T-helper 2 cell (primary cell): ENCODE data around the gene SPAG17.

Source experiments
- DNase-seq, 5 experiments: peaks; one replicate each; pipeline versions ENCODE4 v3.0.0 to v3.0.0-alpha.2; 2012 to 2022

The SPAG17 gene

DNA sequence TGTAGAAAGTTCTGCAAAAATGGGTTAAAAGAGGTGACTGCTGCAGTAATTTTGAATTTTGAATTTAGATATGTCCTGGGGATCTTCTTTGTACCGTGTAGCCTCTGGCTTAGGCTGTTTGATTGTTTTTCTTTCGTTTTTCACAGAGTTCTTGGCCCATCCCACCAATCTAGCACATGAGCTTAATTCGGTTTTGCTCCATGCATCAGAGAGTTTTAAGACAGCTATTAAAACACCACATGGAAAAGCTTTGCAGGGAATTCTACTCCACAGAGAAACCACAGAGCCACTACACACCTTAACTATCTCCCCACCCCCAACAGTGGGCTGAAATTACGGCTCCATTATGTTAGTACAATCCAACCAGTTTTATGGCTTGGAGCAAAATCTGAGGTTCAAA is 25.5 kb downstream of the SPAG17 start:
- DNase-seq = no peak

DNA sequence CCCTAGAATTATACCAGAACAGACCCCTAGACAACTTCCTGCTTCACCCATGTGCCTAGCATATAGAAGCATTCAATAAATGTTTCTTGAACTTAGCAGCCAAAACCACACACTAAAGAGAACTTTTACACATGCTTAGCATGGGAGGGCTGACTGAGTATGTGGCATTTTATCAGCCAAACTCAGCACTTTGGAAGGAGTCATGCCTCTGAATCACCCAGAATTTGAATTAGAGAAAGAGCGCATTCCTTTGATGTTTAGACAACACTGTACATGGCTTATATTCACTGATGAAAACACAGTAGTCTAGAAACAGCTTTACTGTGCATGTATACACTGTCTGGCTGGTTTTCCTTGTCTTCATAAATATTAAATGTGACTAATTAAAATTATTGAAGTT is 26.1 kb downstream of the SPAG17 start:
- no peak for DNase-seq

DNA sequence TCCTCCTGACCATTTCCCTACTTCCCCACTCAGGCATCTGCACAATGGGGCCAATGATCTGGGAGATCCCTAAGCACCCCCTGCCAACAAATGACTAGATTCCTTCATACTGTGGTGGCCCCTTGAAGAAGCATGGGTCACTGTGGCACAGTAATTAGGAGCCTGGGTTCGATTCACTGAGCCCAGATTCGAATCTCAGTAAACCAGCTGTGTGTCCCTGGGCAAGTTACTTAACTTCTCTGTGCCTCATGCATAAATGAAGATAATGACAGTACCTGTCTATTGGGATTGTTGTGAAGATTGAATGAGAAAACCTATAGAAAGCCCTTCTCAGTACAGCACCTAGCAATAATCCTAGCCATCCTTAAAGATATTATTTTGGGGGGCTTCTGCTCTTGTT is 27.5 kb downstream of the SPAG17 start:
- DNase-seq = no peak

DNA sequence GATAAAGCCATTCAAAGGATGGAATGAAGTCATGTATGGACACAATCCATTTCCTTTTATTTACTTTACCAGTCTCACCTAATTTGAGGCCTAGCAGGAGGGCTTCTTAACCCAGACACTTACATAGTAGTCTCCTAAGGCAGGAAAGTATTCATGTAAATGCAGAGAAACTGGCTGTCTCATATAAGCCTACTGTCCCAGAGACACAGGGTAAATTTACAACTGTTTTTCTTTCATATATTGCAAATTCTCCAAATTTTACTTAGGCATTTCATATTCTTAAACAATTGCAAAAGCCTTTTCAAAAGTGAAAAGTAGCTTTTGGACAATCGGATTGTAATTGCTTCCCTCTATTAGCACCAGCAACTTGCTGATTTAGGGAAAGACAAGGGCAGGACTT is 29.9 kb downstream of the SPAG17 start:
- no peak for DNase-seq

DNA sequence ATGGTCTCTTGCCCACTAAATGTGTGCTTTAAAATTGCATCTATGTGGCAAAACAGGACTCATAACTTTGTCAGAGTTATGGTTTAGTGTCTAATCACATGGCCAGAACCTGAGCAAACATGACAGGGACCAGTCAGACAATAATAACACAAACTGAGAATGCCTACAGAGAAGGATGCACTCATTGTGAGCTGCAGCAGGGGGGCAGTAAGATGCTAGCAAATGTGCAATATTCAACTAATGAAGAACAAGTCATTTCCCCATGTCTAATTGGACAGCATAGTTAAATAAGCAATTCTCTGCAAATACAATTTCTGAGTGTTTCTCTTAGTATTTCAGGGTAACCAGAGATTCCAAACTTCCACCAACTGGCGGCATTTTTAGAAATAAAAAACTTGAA is 30.8 kb downstream of the SPAG17 start:
- no peak for DNase-seq

DNA sequence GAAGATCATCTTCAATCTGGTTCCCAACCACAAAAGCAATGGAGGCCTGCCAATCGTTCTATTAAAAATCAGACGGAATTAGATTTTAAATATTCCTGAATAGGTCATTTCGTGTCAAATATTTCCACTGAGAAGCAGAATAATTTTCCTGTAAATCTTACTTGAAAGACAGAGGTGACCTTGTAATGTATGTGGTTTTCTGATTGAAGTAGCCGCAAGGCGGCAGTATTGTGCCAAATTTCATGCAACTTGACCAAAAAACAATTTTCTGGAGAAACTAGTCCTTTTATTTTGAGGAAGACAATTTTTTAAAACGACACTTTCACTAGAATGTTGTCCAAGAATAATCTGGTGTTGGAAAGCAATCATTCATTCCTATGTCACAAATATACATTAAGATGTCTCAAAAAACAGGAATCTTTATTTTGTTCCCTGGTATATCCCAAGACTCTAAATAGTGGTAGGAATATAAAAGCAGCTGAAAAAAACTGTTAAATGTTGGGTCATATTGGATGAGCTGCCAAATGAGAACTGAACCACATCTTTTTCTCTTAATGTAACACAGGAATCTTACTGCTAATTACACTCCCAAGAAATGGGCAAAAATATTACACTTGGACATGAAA is 33.6 kb downstream of the SPAG17 start:
- DNase-seq = peak in 1 of 5 experiments; percentile 31

DNA sequence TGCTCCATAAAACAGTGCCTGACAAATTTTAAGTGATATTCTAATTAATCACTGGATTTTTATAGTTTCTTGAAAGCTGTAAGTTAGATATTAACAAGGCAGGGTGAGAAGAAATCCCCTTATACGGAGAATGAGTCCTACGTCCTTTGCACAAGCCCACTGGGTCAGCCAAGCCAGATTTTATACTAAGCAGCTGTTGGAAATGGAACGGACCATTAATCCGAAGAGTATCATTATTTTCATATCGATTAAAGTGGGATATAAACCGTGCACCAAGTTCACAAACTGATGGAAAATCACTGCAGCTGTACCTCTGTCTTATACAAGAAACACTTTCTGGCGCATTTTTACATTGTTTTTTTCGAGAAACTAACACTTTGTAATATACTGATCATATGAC is 35.2 kb downstream of the SPAG17 start:
- no peak for DNase-seq

DNA sequence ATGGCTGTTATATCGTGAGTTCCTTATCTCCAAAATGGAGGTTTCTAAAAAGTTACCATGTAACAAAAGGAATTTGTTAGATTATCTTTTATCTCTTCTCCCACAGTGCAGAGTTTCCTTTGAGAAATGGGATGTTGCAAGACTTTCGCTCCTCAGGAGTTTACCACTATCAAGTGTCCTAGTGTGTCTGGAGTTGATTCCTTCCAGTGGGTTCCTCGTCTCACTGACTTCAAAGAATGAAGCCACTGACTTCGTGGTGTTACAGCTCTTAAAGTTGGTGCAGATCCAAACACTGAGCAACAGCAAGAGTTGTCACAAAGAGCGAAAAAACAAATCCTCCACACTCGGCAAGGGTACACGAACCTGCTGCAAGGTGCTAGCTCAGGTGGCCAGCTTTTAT is 37.0 kb downstream of the SPAG17 start:
- no peak for DNase-seq

DNA sequence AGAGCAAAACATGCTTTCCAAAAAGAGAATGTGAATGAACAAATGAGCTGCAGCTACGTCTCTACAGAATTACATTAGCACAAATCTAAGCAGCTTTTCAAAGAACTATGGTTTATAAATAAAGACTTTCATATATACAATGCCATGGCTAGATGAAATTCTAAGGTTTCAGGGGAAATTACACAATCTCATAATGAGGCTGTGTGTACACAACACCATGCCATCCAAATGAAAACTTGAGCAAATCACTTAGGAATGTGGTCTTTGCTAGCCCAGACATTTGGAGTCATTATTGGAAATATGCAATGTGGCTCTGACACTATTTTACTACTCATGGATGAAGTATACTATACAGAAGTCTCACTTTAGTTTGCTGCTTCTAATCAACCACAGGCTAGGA is 37.5 kb downstream of the SPAG17 start:
- no peak for DNase-seq

DNA sequence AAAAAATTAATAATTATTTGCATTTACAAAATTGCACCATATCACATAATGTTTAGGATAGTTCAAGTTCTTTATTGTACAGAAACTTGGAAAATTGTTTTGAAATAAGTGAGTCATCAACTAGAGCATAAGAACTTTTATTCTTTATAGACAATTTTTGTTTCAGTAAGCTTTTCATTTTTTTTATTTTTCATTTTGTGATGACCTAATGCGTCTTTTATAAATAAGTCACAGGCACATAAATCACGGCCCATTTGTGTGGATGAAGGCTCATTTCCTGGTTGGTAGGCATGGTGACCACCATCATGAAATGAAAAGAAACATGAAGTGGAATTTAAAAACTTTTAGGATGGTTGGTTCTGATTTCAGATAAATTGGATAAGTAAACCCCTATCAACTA is 39.3 kb downstream of the SPAG17 start:
- DNase-seq = no peak

DNA sequence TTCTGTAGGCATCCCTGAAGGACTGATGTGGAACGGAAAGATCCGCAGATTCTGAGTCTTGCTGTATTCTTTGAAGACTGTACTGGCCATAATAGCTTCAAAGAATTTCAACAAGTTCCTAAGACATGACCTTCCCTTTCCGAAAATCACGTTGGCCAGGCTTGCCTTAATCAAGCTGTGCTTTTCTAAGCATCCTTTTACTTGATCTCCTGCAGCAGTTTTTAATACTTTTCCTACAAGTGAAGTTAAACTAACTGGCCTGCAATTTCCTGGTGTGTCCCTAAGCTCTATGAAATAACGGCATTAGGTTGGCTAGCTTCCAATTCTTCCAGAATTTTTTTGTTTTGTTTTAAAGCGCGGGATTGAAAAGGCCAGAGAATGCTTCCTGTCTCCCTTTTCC is 40.3 kb downstream of the SPAG17 start:
- no peak for DNase-seq

DNA sequence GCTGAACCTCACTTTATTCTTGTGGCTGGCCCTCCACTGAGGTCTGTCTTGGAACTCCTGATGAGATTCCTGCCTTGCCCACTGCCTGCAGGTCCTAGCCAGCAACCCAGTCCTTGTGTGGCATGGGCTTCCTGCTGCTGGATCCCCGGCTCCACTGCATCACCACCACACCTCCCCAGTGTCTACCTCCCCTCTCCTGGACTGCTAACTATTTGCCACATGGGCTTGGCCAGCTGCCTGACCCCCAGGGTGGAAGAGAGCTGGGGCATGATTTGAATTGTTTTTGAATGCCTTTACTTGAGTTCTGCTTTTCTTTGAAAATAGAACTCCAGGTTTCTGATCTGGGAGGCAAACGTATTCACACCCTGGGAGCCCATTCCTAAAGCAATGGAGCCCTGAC is 41.2 kb downstream of the SPAG17 start:
- DNase-seq = no peak

DNA sequence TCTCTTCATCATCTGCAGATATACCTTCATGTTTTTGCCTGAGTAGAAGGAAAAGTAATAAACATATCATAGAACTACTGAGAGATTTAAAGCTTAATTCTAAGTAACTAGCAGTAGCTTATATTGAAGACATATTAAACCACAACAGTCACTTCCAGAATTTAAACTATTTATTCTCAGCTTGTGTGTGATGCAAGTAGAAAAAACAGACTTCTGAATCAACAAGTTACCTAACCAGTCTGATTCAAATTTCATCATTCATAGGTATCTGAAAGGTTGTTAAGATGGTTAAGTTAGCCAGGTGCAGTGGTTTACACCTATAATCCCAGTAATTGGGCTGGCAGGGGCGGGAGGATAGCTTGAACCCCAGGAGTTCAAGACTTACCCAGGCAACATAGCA is 41.9 kb downstream of the SPAG17 start:
- no peak for DNase-seq

DNA sequence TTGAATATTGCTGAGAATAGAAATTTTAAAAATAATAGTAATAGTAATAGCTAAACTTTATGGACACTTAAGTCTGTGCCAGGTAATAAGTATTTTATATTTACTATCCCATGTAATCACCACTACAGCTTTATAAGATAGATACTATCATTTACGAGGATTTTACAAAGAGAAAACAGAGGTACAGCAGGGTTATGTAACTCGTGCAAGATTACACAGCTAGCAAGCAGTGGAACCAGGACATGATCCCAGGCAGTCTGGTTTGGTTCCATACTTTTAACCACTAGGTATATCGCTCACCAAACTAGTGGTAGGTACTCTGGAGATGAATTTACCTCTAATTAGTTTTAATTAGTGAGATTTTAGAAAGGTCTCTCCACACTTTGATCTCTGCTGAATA is 42.5 kb downstream of the SPAG17 start:
- DNase-seq = no peak

DNA sequence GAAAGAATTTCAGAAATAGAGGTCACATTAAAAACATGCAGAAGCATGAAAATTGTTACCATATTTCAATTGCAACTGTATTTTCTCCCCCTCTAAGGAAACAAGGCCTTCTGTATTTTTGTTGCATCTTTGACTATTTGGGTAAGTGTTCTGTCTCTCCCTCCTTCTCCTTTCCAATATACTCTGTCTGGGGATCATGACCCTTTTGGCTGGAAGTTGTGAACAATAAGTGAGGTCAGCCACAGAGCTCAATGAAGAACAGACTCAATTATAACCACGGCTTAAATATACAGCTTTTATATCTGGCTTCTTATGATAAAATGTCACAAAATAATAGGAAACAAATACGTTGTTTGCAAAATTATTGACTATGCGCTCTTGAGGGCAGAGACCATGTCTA is 47.1 kb downstream of the SPAG17 start:
- DNase-seq = no peak

DNA sequence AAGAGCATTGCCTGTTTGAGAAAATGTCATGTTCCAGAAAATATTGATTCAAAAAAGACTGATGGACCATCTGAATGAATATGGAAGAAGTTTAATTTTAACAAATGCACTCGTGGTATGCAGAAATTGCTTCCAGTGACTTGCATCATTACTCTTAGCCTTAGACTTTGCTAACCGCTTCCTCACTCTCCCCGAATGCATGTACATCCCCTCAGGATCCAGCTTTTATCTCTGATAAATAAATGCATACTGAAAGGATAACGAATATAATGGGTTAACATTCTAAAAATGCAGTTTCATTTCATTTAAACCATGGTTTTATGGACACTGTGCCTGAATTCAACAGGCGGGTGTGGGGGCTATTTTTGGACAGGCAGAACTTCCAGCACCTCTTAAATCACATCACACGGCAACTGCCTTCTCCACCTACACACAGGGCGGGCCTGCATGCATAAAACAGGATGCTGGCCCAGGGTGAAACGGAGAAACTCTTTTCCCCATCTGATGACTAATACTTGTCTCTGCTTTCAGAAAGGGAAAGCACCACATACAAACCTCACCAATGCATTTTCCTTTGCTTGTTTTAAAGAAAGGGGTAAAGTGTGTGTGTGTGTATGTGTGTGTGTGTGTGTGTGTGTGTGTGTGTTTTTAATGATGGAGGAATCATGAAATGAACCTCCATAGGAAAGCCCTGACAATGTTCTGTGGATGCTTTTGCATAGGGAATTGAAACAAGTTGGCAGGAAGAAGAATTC is 48.7 kb downstream of the SPAG17 start:
- DNase-seq = peak in 1 of 5 experiments; percentile 61

DNA sequence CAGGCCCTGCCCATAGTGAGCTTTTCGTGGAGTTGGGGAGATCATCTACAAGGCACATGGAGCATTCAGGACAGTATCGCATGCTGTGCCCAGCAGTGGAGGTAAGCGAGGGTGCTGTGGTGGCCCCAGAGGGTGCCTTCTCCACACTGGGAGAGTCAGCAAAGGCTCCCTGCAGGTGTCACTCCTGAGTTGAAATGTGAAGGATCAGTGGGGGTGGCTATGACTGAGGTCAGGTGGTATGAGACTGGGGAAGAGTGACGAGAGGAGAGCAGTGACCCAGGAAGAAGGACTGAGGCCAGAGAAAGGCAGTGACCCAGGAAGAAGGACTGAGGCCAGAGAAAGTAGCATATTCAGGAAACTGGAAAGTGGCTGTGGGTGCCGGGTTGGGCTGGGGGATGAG is 53.0 kb downstream of the SPAG17 start:
- no peak for DNase-seq

DNA sequence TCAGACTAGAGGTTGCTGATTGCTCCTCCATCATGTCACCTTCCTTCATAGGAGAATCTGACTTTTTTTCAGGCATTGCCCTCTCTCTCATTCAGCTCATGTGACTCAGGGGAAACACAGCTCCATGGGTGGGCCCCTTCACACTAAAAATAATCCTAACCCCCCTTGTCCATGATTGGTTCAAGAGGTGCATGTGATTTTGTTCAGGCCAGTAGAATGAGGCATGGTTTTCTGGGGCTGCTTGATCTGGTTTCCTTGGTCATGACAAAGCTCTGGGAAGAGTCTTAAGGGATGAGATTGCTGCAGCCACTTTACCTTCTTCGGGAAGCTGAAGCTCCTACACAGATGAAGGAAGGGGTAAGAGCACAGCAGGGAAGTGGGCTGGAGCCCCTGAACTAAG is 56.3 kb downstream of the SPAG17 start:
- DNase-seq = no peak

DNA sequence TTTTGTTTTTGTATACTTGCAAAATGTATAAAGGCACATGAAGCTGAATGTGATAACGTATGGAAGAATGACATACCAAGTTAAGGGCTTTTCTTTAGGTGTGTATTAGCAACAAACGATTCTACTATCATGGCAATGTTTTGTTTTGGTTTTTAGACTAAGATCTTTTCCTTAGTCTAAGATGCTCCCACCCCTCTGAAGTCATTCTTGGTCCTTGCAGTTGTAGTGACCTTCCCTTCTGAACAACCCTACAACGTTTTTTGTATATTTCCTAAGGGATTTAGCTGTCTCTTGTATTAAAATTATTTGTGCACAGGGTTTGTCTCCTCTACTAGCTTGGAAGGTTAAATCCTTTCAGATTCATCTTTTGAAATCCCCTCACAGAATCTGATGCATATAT is 61.0 kb downstream of the SPAG17 start:
- DNase-seq = no peak

DNA sequence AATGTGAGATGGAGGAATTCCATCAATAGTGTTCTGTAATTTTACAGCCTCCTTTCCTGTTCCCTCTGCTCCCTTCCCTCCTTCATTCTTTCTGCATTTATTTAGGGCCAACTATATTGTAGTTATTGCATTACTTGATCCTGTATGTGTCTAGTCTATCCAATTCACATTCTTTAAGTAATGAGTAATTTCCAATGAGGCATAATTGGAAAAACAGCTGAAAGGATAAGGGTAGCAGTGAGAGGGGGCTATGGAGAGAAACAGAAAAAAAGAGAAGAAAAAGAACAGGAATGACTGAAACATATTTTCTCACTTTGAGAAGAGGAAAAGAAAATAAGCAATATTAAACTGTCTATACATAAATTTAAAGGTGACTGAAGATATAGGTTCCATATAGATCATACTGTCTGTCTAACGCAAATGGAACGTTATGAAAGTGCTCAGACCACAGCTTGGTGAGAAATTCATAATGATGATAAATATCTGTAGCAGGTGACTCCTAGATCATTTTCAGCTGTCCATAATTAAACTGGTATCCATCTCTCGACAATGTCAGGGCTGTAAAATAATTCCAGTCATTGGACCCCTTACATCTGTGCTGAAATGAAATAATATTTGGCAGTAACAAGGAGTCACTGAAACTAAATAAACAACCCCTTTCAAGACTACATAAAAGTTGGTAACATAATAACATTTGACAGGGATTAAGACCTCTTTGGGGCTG is 61.8 kb downstream of the SPAG17 start:
- DNase-seq = no peak

DNA sequence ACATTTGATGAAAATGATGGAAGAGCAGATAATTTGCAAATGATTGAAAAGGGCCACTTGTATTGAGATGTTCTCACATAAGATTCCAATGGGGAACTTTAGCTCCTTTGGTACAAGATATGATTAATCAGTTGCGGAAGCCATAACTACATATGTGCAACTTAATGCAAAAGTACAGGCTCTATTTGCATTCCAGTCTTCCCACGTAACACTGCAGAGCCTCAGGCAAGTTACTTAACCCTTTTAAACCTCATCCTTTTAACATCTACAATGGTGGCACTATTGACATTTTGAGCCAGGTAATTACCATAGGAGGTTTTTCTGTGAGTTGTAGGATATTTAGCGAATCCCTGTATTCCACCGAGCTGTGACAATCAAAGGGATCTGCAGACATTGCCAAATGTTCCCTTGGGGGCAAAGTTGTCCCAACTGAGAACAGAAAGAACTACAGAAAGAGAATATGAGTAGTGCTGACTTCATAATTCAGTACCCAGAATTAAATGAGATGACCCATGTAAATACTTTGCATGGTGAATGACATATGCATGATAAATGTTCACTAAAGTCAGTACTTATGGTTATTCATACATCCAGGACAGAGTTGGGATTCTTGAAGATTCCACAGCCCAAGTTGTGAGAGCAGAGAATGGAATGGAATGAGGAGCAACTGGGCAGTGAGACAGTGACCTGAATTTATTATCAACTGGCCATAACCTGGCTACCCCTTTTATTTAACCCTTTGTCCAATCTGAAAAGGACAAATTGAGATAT is 62.6 kb downstream of the SPAG17 start:
- DNase-seq = no peak

DNA sequence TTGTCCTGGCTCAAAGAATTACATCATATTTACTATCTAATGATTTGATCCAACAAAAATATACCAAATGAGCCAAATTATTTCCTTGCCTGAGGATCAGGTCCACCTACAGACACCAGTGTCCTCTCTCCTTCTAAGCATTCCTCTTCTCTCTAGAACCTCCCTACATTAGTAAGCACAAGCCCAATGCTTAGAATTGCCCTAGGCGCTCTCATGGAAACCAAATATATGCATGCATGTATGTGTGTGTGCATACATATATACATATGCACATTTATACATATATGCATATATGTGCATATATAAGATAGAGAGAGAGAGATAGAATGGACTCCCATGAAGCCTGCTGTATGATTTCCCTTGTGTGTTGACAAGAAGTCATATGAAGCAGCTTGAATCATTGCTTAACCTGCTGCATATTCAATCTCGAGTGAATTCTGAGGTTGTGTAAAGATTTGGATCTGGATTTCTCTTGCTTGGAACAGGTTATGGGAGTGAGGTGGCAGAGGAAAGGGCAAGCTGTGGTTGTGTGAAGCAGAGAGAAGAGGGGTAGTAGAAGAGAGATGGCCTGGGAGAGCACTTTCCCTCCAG is 66.1 kb downstream of the SPAG17 start:
- no peak for DNase-seq

DNA sequence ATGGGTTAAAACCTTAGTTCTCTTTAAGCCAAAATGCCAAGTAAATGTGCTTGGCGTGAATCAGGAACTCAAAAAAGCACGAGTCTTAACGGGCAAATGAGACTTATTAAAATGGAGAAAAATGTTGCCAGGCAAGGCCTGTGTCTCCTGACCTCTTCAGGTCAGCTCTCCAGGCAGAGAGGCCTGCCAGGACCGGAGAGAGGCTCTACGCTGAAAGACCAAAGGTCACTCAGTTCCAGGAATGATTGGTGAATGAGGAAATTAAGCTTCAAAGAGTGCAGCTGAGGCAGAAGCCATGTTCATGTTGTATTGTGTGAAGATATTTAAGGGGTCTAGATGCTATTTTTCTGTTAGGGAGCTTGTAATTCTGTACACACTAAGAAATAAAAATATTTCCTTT is 66.6 kb downstream of the SPAG17 start:
- DNase-seq = no peak
